Glomerular endothelial cell (primary cell): Measurements from ENCODE around the gene CALN1. TPM values are rescaled to one million over a fixed set of nuclear protein-coding genes. Genes with fewer than 3 reads are reported as not detected.
"Not testable (repeated sequence)": the region's sequence is repeated elsewhere in the genome, so short reads cannot be mapped to it uniquely, and the experiment has no call there.

Experiments
- DNase-seq: peaks from one replicate; pipeline ENCODE4 v3.0.0-alpha.2; 2011; ENCODE audit warnings: low read depth, low spot score; ENCODE audit errors: extremely low read depth
- total RNA-seq: library from RNA; depleted of rRNA; stranded (reverse); fragments of >200 nt; gene quantifications from 2 replicates; pipeline ENCODE4 v1.2.3, GENCODE V29; 2015

CALN1 gene
- total RNA-seq, 1 donor from 2014 or later, result not detected

DNA sequence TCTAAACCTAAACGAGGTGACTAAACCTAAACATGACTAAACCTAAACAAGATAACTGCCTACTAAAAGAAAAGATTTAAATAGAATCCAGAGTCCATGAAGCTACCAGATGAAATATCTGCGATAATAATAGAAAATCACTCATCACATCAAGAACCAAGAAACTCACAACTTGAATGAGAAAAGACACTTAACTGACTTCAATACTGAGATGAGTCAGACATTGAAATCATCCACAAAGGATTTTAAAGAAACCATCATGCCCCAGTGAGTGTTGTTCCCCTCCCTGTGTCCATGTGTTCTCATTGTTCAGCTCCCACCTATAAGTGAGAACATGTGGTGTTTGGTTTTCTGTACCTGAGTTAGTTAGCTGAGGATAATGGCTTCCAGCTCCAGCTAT, 416.0 kb downstream of the CALN1 start:
- DNase-seq, result no peak

DNA sequence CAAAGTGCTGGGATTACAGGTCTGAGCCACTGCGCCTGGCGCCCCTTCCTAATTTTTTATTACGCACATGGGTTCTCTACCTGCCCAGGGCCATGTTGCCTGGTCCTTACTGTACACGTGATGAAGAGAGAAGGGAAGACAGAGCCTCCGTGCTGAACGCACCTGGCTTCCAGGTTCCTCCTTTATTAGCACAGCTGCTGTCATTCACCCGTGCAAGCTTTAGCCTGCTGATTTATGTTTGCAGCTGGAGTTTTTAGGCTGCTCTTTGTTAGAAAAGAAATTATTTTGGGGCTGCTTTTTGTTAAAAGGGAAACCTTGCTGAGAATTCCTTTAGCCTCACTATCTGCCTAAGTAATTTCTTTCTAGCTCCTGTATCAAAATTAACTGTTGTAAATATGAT, 417.0 kb downstream of the CALN1 start:
- no peak for DNase-seq

DNA sequence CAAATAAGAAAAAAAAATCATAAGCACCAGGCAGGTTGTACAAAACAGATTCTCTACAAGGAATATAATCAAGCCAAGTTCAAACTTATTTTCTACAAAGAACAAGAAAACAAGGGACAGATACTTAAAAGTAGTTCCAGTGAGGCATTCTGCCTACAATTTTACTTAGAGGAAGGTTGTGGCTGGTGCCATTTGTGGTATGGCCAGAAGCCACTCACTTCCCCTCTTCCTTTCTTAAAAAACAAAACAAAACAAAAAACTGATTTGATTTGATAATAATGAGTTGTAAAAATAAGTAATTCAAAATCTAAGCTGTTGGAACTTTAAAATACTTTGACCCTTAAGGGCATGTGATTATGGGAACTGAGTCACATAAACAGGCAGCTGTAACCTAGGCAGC, 420.6 kb downstream of the CALN1 start:
- DNase-seq, result no peak

DNA sequence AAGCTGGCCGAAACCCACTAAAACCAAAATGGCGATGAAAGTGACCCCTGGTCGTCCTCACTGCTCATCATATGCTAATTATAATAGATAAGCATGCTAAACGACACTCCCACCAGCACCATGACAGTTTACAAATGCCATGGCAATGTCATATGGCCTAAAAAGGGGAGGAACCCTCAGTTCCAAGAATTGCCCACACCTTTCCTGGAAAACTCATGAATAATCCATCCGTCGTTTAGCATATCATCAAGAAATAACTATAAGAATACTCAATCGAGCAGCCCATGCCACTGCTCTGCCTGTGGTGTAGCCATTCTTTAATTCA, 422.0 kb downstream of the CALN1 start:
- no peak for DNase-seq

DNA sequence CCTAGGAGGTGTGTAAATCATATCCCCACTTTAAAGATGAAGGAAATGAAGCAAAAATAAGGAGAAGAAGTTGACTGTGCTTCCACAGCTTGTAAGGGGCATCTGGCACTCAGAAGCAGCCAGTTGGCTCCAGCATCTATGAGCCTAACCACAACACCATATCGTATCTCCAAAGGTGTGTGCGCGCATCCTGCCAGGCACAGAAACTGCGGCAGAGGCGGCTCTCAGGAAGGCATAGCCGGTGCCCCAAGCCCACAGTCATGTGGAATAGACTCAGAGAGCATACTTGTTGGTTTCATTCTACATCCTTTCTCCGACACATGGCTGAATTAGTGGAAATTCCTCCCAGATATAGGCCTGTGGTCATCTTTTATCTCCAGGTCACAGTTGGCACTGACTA, 423.9 kb downstream of the CALN1 start:
- DNase-seq, result no peak

DNA sequence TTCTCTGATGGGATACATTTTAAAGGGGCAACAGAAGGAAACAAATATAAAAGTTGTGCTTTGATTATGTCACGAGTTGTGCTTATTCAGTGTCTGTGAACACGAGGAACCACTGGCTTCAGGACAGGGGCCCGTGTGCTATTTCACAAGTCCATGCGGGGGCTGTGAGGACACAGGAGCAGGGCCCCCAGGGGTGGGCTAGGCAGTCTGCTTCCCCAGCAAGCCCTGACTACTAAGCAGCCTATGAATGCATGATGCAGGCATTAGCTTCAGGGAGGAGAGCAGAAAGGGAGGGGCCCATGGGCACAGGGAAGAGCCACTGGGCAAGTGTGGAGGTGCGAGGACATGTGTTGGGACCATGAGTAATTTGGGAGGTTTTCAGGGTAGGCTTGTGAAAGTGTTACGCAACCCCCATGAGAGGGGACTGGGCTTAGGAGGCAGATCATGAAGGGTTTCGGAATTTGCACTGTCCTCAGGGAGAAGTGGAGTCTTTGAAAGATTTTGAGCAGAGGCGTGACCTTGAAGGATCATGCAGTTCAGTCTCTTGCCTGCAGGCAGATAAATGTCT, 424.9 kb downstream of the CALN1 start:
- no peak for DNase-seq

DNA sequence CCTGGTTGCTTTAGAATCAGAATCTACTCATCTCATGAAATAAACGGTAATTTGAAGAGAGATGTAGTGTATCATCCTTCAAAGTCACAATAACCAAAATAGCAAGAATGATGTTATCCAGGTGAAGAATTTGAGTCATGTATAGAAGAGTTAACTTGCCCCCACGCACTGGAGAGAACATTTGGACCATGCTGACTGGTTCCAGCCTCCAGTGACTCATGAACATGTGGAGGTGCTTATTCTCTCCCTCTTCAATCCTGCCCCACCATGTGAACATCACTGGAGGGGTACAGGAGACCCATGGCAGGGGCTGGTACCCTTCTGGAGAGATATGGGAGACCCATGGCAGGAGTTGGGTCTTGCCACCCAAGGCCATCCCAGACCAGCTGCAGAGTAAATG, 427.8 kb downstream of the CALN1 start:
- DNase-seq, result no peak

DNA sequence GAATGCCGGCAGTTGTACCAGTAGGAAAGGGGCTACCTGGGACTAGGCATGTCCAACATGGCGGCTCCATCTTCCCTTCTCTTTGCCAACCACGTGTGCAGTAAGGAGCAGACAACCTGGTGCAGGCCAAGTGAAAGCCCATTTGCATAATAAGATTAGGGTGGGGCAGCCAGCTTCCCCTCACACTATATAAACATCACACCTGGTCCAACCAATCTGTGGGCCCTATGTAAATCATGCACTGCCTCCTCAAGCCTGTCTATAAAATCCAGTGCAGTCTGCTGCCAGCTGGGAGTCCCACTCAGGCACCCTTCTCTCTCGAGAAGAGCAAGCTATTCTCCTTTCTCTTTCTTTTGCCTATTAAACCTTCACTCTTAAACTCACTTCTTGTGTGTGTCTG, 429.3 kb downstream of the CALN1 start:
- no peak for DNase-seq

DNA sequence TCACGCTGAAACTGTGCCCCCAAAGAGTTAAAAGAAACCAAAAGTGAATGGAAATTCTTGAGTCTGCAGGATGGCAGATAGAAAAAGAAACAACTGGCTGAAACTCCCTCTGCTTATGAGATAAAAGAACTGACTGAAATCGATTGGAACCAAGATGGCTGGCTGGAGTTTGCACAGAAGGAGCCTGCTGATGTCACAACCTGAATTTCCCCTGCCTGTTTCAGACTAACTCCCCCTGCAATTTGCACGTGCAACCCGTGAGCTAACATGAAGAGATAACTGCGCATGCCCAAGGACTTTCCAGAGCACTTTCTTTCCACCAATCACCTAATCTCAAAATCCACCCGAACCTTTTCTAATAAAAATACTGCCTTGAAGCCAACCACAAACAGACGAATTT, 435.5 kb downstream of the CALN1 start:
- no peak for DNase-seq

DNA sequence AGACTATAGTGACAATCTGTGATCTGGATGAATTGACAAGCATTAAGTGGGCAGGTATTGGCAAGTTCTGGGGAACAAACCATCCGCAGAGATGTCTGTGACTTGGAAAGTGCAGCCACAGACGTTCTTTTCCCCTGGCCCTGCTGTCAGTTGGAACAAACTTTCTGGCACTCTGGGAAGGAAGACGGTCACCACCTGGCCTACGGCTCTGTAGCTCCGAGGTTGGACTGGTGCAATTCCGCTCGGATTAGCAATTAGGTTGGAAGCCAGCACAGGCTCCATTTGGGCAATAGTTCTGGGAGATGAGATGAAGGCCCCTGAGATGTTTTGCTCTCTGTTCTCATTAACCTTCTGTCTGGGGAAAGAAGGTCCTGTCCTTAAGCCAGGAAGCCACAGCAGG, 437.5 kb downstream of the CALN1 start:
- DNase-seq, result no peak

DNA sequence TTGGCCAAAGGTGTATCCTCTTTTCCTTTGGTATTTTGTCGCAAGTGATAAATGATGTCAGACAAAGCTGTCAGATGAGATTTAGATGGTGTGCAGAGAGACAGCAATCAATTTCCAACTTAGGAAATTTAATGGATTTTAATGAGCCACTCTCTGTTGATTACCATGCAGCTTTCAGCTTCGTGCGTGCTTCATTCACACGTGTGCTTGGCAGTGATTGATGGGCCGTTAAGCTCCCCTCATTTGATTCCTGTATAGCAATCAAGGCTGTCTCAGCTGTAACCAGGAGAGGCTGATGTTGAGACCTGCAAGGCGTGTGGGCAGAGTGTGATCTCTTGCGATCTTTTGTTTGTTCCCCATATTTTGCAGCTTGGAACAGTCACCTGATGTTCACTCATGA, 439.6 kb downstream of the CALN1 start:
- DNase-seq, result no peak

DNA sequence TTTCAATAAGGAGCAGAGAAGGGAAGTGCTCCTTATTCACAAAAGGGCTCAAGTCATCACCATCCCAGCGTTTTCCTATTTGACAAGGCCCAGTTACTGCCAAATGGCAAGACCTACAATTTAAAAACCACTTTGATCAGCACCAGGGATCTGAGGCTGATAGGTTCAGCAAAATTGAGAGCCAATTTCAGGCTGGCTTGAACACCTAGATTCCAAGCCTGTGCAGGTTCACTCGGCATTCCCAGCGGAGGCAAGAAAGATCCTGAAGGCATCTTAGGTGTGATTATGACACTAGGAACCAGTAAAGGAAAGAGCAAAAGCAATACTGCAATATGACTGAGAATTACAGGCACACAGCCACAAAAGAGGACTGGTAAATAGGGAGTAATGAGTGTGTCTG, 441.4 kb downstream of the CALN1 start:
- DNase-seq, result no peak

DNA sequence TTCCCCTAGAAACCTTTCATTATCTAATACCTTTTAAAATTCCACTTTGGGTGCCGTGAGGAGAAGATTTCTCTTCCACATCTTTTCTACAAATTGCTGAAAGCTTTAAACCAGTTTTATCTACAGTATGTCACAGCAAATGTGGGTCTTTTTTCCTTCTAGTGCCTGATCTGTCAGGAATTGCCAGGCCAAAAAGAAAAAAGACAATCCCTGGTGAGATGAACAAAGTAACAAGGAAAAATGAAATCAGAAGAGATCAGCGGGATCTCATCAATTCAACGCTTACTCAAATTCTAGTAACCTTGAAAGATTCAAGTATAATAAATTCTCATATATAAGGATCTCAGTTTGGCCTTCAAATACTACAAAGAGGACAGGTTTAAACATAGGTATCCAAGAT, 449.5 kb downstream of the CALN1 start:
- no peak for DNase-seq

DNA sequence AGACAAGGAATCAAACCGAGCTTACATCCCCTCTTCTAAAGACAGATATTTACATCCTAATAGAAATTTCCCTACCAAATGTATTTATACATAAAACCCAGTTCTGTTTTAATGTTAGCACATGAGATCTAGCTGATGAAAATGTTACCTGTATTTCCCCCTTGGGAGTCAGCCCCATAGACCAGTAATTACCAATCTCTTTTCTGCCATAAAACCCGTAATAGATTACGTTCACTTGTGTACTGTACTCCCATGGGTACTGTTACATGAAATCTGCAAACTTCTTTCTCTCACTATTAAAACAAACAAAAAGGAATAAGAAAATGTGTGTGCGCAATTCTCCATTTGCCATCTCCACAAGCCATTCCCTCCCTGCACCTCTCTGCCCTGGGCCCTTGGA, 450.9 kb downstream of the CALN1 start:
- no peak for DNase-seq

DNA sequence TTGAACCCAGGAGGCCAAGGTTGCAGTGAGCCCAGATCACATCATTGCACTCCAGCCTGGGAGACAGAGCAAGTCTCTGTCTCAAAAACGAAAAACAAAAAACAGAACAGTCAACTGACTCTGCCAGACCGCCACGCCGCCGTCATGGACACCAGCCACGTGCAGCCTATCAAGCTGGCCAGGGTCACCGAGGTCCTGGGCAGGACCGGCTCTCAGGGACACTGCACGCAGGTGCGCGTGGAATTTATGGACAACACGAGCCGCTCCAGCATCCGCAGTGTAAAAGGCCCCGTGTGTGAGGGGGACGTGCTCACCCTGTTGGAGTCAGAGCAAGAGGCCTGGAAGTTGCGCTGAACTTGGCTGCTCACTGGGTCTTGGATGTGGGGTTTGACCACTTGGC, 470.0 kb downstream of the CALN1 start:
- no peak for DNase-seq

DNA sequence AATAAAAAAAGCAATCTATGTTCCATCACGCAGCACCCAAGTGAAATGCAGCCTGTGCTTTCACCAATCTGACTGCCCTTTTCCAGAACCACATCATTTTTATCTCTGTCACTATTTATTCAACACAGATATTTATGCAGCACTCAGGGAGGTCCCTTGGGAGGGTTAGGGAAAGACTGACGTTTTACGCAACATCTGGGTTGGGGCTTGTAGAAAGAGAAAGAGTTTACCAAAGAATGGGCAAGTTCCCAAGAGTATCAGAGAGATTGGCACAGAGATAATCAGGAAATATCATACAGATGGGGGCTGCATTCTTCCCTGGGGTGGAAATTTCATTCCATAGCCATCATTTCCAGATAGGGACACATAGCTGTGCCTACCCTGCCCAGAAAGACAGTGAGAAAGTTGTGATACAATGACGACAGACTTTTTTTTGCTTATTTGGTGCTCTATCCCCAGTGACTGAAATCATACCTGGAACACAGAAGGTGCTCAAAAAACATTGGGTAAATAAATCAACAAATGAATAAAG, 474.2 kb downstream of the CALN1 start:
- DNase-seq, result no peak

DNA sequence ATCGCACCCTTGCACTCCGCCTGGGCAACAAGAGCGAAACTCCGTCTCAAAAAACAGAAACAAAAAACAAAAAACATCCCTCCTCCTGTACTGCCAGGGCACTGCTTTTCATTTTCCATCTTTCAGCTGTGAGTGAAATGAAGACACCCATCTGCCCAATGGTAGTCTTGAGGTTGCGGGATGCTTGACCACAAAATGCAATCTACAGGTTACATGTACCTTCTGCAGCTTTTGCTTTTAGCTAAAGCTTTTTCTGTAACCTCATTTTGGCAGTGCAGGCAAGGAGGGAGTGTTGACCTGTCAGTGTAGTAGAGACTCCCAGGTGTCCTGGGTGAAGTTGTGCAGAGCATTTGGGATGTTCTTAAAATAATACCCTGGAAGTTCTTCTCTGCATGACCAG, 476.5 kb downstream of the CALN1 start:
- DNase-seq, result no peak

DNA sequence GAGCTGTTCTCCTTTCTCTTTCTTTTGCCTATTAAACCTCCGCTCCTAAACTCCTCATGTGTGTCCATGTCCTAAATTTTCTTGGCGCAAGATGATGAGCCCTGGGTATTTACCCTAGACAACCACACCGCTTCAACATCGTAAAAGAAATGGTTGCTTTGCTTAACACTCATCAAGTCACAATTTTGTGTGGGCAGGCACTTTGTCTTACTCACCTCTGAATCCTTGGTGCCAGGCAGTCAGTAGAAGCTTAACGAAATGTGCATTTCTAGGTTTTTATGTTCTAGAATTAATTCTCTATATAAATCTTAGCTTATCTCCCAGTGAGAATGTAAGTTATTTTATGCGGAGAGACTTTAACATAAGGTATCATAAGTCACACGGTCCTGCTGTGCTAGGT, 478.7 kb downstream of the CALN1 start:
- no peak for DNase-seq

DNA sequence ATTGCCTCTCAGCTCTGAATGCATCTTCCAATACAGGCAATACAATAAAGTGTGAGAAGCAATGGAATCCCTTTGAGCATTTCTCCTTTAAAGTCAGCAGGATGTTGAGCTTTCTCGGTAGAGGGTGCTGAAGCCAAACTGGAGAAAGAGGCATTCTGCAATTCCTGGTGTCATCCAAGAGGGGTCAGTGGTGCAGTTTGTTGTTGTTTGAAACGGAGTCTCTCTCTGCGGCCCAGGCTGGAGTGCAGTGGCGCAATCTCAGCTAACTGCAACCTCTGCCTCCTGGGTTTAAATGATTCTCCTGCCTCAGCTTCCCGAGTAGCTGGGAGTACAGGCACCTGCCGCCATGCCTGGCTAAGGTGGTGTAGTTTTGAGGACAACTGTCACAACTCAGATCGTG, 486.5 kb downstream of the CALN1 start:
- DNase-seq, result no peak

DNA sequence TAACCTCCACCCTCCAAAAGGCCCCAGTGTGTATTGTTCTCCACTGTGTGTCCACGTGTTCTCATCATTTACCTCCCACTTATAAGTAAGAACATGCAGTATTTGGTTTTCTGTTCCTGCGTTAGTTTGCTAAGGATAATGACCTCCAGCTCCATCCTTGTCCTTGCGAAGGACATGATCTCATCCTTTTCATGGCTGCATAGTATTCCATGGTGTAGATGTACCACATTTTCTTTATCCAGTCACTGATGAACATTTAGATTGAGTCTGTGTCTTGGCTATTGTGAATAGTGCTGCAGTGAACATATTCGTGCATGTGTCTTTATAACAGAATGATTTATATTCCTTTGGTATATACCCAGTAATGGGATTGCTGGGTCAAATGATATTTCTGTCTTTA, 497.9 kb downstream of the CALN1 start:
- DNase-seq, result not testable (repeated sequence)

DNA sequence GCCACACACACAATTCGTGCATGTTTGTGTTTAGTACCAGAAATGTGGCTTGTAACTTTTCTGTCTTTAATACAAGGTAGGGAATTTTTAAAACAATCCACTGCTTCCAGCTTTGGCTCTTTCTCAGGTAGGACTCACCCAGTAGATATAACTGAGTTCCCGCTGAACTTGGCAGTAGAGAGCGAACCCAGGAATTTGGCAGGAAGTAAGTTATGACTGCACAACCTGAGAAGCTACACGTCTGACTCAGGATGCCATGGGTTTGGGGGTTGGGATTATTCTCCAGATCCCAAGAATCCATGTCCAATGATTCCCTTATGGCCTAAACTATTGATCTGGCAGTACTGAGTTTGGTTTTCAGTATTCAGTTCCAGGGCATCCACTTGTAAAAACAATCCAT, 499.7 kb downstream of the CALN1 start:
- DNase-seq, result no peak

DNA sequence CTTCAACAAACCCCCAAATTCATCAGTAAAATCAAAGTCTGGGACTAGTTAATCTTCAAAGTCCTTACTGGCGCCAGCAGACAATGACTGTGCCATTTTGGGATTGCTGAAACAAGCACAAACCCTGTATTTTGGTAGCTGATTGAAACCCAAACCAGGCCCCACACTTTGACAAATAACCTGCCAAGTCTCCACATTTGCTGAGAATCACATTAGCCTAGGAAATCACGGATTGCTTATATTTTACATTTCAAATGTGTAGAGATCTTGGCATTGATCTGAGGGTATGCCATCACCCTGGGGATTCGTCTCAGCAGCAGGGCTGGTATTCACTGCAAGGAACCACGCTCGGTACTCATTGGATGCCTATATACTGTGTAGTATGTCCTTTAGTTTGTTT, 501.1 kb downstream of the CALN1 start:
- DNase-seq, result no peak

DNA sequence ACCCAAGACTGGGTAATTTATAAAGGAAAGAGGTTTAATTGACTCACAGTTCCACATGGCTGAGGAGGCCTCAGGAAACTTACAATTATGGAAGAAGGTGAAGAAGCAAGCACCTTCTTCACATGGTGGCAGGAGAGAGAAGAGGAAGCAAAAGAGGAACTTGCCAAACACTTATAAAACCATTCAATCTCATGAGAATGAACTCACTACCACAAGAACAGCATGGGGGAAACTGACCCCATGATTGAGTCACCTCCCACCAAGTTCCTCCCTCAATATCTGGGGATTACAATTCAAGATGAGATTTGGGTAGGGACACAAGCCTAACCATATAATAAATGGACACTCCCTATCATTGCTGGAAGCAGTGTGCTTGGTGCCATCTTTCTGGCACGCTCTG, 506.3 kb downstream of the CALN1 start:
- no peak for DNase-seq

DNA sequence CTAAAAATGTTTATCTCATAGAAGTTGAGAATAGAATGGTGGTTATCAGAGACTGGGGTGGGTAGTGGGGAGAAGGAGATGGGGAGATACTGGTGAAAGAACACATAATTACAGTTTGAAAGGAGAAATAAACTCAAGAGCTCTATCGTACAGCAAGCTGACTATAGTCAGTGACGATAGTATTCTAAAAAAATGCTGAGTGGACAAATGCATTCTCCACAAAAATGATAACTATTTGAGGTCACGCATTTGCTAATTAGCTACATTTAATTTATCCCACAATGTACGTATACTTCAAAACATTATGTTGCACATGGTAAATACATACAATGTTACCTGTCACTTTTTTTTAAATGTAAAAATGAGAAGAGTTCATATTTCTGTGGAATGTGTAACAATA, 507.7 kb downstream of the CALN1 start:
- DNase-seq, result no peak
